ENCODE measurements around the gene IPO11. TPM values are rescaled to one million over a fixed set of nuclear protein-coding genes. Genes with fewer than 3 reads are reported as not detected.

Gene IPO11
- total and polyA plus RNA-seq, 2 experiments from 2014 or later: 18.7 to 64.7 TPM

GRCh38 chr5:62617943-62618342 is 205.4 kb downstream of the IPO11 start:
- no peaks in the 10 kb centered on the region for H3K36me3 ChIP-seq (ENCODE audit: insufficient read depth)
- Mint-ChIP-seq H3K27me3 (ENCODE audit: insufficient read depth, low read depth, poor library complexity) (peaks cover 5% of the 10 kb centered on the region), H3K4me1 (peaks cover 22% of the 10 kb centered on the region), H3K36me3 (ENCODE audit: low read depth) (peaks cover 24% of the 10 kb centered on the region), H3K4me3 (no peak overlapping the region), H3K27ac (no peak overlapping the region), H3K9me3 (peaks cover 14% of the 10 kb centered on the region; the same call in 2 of the 3 replicates)
- no peaks in the 10 kb centered on the region for H3K79me2 ChIP-seq (replicated peaks; ENCODE audit: insufficient read depth)
- no peak for ATAC-seq
- H3K4me1 ChIP-seq (ENCODE audit: insufficient read depth): peaks cover 24% of the 10 kb centered on the region
- H4K20me1 ChIP-seq (replicated peaks; ENCODE audit: insufficient read depth): no peaks in the 10 kb centered on the region
- no peak overlapping the region for H3K4me2 ChIP-seq
- no peak overlapping the region for H3K27ac ChIP-seq (ENCODE audit: low read depth)
- H2AFZ ChIP-seq: no peak overlapping the region
- H3K27me3 ChIP-seq (ENCODE audit: insufficient read depth): no peaks in the 10 kb centered on the region
- peaks cover 14% of the 10 kb centered on the region for H3F3A ChIP-seq (replicated peaks; ENCODE audit: low read depth)
- no peak for DNase-seq (ENCODE audit: low spot score)
- H3K9me2 ChIP-seq (ENCODE audit: insufficient read depth): no peaks in the 10 kb centered on the region; the same call in none of the 2 replicates
- H3K4me3 ChIP-seq: no peak overlapping the region
- no peak for TF ChIP-seq EZH2 (IDR thresholded peaks at IDR 0.05; ENCODE audit: low read depth, unreplicated experiment)
- TF ChIP-seq, protein P1, sequence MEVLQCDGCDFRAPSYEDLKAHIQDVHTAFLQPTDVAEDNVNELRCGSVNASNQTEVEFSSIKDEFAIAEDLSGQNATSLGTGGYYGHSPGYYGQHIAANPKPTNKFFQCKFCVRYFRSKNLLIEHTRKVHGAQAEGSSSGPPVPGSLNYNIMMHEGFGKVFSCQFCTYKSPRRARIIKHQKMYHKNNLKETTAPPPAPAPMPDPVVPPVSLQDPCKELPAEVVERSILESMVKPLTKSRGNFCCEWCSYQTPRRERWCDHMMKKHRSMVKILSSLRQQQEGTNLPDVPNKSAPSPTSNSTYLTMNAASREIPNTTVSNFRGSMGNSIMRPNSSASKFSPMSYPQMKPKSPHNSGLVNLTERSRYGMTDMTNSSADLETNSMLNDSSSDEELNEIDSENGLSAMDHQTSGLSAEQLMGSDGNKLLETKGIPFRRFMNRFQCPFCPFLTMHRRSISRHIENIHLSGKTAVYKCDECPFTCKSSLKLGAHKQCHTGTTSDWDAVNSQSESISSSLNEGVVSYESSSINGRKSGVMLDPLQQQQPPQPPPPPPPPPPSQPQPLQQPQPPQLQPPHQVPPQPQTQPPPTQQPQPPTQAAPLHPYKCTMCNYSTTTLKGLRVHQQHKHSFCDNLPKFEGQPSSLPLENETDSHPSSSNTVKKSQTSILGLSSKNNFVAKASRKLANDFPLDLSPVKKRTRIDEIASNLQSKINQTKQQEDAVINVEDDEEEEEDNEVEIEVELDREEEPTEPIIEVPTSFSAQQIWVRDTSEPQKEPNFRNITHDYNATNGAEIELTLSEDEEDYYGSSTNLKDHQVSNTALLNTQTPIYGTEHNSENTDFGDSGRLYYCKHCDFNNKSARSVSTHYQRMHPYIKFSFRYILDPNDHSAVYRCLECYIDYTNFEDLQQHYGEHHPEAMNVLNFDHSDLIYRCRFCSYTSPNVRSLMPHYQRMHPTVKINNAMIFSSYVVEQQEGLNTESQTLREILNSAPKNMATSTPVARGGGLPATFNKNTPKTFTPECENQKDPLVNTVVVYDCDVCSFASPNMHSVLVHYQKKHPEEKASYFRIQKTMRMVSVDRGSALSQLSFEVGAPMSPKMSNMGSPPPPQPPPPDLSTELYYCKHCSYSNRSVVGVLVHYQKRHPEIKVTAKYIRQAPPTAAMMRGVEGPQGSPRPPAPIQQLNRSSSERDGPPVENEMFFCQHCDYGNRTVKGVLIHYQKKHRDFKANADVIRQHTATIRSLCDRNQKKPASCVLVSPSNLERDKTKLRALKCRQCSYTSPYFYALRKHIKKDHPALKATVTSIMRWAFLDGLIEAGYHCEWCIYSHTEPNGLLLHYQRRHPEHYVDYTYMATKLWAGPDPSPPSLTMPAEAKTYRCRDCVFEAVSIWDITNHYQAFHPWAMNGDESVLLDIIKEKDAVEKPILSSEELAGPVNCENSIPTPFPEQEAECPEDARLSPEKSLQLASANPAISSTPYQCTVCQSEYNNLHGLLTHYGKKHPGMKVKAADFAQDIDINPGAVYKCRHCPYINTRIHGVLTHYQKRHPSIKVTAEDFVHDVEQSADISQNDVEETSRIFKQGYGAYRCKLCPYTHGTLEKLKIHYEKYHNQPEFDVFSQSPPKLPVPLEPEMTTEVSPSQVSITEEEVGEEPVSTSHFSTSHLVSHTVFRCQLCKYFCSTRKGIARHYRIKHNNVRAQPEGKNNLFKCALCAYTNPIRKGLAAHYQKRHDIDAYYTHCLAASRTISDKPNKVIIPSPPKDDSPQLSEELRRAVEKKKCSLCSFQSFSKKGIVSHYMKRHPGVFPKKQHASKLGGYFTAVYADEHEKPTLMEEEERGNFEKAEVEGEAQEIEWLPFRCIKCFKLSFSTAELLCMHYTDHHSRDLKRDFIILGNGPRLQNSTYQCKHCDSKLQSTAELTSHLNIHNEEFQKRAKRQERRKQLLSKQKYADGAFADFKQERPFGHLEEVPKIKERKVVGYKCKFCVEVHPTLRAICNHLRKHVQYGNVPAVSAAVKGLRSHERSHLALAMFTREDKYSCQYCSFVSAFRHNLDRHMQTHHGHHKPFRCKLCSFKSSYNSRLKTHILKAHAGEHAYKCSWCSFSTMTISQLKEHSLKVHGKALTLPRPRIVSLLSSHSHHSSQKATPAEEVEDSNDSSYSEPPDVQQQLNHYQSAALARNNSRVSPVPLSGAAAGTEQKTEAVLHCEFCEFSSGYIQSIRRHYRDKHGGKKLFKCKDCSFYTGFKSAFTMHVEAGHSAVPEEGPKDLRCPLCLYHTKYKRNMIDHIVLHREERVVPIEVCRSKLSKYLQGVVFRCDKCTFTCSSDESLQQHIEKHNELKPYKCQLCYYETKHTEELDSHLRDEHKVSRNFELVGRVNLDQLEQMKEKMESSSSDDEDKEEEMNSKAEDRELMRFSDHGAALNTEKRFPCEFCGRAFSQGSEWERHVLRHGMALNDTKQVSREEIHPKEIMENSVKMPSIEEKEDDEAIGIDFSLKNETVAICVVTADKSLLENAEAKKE (CRISPR knock-in tag; IDR thresholded peaks at IDR 0.05): no peak
- TF ChIP-seq NANOG (IDR thresholded peaks at IDR 0.05; ENCODE audit: borderline replicate concordance): no peak
- TF ChIP-seq ZNF331 (CRISPR knock-in tag; IDR thresholded peaks at IDR 0.05; ENCODE audit: low read depth): no peak
- no peak for TF ChIP-seq EZH2phosphoT487 (IDR thresholded peaks at IDR 0.05; ENCODE audit: unreplicated experiment)
- no peak for TF ChIP-seq JUNB (IDR thresholded peaks at IDR 0.05; ENCODE audit: unreplicated experiment)

- Histone ChIP-seq H3K4me2 (peak overlapping the region; percentile 69), H3K4me3 (peak overlapping the region; percentile 36), H3F3A (replicated peaks; ENCODE audit: low read depth) (peaks cover 14% of the 10 kb centered on the region), H2AFZ (no peak overlapping the region), H3K27me3 (ENCODE audit: insufficient read depth) (no peaks in the 10 kb centered on the region), H4K20me1 (replicated peaks; ENCODE audit: insufficient read depth) (no peaks in the 10 kb centered on the region), H3K27ac (ENCODE audit: low read depth) (peak overlapping the region; percentile 85), H3K4me1 (ENCODE audit: insufficient read depth) (peaks cover 24% of the 10 kb centered on the region), H3K36me3 (ENCODE audit: insufficient read depth) (no peaks in the 10 kb centered on the region), H3K79me2 (replicated peaks; ENCODE audit: insufficient read depth) (no peaks in the 10 kb centered on the region), H3K9me2 (ENCODE audit: insufficient read depth) (no peaks in the 10 kb centered on the region; the same call in 1 of the 2 replicates)
- ATAC-seq: peak; percentile 23; the same call in 2 of the 3 replicates
- Mint-ChIP-seq H3K4me1 (peaks cover 25% of the 10 kb centered on the region), H3K4me3 (peak overlapping the region; percentile 28), H3K27ac (no peak overlapping the region; the same call in 1 of the 2 replicates), H3K27me3 (ENCODE audit: insufficient read depth, low read depth, poor library complexity) (peaks cover 2% of the 10 kb centered on the region), H3K36me3 (ENCODE audit: low read depth) (peaks cover 5% of the 10 kb centered on the region; the same call in 2 of the 3 replicates), H3K9me3 (no peaks in the 10 kb centered on the region; the same call in 1 of the 3 replicates)
- no peak for DNase-seq (ENCODE audit: low spot score)
- TF ChIP-seq REST (IDR thresholded peaks at IDR 0.05; ENCODE audit: unreplicated experiment) (no peak), EZH2 (IDR thresholded peaks at IDR 0.05; ENCODE audit: low read depth, unreplicated experiment) (no peak)
Observed at GRCh38 chr5:62620761-62621160, 208.2 kb downstream of the IPO11 start.

Data from GM23338 (cell line).